ENCODE results near the gene ST7.

Gene ST7

GRCh38 chr7:117034851-117035464 is 81.7 kb downstream of the ST7 start:
- DNase-seq = no peak

GRCh38 chr7:117035465-117035862 is 82.2 kb downstream of the ST7 start:
- no peak for DNase-seq

- DNase-seq = no peak
Observed at GRCh38 chr7:117036053-117036669, 82.9 kb downstream of the ST7 start.

- DNase-seq = no peak
Observed at GRCh38 chr7:117036836-117037235, 83.5 kb downstream of the ST7 start.

- DNase-seq = no peak
Observed at GRCh38 chr7:117038408-117038807, 85.1 kb downstream of the ST7 start.

GRCh38 chr7:117041007-117041406 is 87.7 kb downstream of the ST7 start:
- DNase-seq = no peak

GRCh38 chr7:117041822-117042221 is 88.5 kb downstream of the ST7 start:
- no peak for DNase-seq

- DNase-seq = no peak
Observed at GRCh38 chr7:117043108-117043825, 90.0 kb downstream of the ST7 start.

- no peak for DNase-seq
Observed at GRCh38 chr7:117044664-117045063, 91.4 kb downstream of the ST7 start.

- no peak for DNase-seq
Observed at GRCh38 chr7:117045927-117046710, 92.8 kb downstream of the ST7 start.

- DNase-seq = no peak
Observed at GRCh38 chr7:117047496-117047895, 94.2 kb downstream of the ST7 start.

GRCh38 chr7:117048114-117048866 is 95.0 kb downstream of the ST7 start:
- peak in 3 of 6 experiments; percentile 5 to 28 (median 19) for DNase-seq

- DNase-seq = peak in 1 of 6 experiments; percentile 19
Observed at GRCh38 chr7:117048882-117049281, 95.6 kb downstream of the ST7 start.

GRCh38 chr7:117051808-117052207 is 98.5 kb downstream of the ST7 start:
- DNase-seq = no peak

- DNase-seq = no peak
Observed at GRCh38 chr7:117053432-117053831, 100.1 kb downstream of the ST7 start.

GRCh38 chr7:117061751-117062150 is 108.5 kb downstream of the ST7 start:
- no peak for DNase-seq

- no peak for DNase-seq
Observed at GRCh38 chr7:117062300-117062699, 109.0 kb downstream of the ST7 start.

- DNase-seq = no peak
Observed at GRCh38 chr7:117064688-117065087, 111.4 kb downstream of the ST7 start.

- no peak for DNase-seq
Observed at GRCh38 chr7:117065571-117066150, 112.4 kb downstream of the ST7 start.

GRCh38 chr7:117066668-117067067 is 113.4 kb downstream of the ST7 start:
- no peak for DNase-seq

- no peak for DNase-seq
Observed at GRCh38 chr7:117067340-117067739, 114.0 kb downstream of the ST7 start.

GRCh38 chr7:117068511-117069145 is 115.3 kb downstream of the ST7 start:
- DNase-seq = peak in 2 of 6 experiments; percentile 3 to 5

Measured in stimulated activated naive CD4-positive, alpha-beta T cell (primary cell).